Measurements from ENCODE around the gene ADARB1. TPM values are rescaled to one million over a fixed set of nuclear protein-coding genes. Genes with fewer than 3 reads are reported as not detected.

ADARB1 gene
- total and polyA plus RNA-seq, 2 experiments from 2014 or later, result 9.4 to 14.0 TPM

GRCh38 chr21:45178070-45178608 lies 103.8 kb downstream of the ADARB1 start:
- DNase-seq (ENCODE audit: low read depth in 1 of 2, low spot score in 1 of 2), result no peak
- H3K27ac ChIP-seq, result no peak overlapping the region
- H3K4me1 ChIP-seq (ENCODE audit: low read depth), result no peaks in the 10 kb centered on the region
- no peaks in the 10 kb centered on the region for H3K27me3 ChIP-seq
- no peak overlapping the region for H3K4me3 ChIP-seq
- H3K9me3 ChIP-seq (ENCODE audit: low read depth), result no peaks in the 10 kb centered on the region
- peaks cover 20% of the 10 kb centered on the region for H3K36me3 ChIP-seq
- TF ChIP-seq CTCF (IDR thresholded peaks at IDR 0.05; ENCODE audit: low read depth, low read length), result no peak

GRCh38 chr21:45178971-45179370 lies 104.6 kb downstream of the ADARB1 start:
- Histone ChIP-seq H3K27ac (no peak overlapping the region), H3K36me3 (peaks cover 22% of the 10 kb centered on the region), H3K4me3 (no peak overlapping the region), H3K4me1 (ENCODE audit: low read depth) (no peaks in the 10 kb centered on the region), H3K9me3 (ENCODE audit: low read depth) (no peaks in the 10 kb centered on the region), H3K27me3 (no peaks in the 10 kb centered on the region)
- no peak for TF ChIP-seq CTCF (IDR thresholded peaks at IDR 0.05; ENCODE audit: low read depth, low read length)
- no peak for DNase-seq (ENCODE audit: low read depth in 1 of 2, low spot score in 1 of 2)

- no peak for TF ChIP-seq CTCF (IDR thresholded peaks at IDR 0.05; ENCODE audit: low read depth, low read length)
- Histone ChIP-seq H3K27ac (no peak overlapping the region), H3K27me3 (no peaks in the 10 kb centered on the region), H3K9me3 (ENCODE audit: low read depth) (no peaks in the 10 kb centered on the region), H3K36me3 (peaks cover 24% of the 10 kb centered on the region), H3K4me3 (no peak overlapping the region), H3K4me1 (ENCODE audit: low read depth) (no peaks in the 10 kb centered on the region)
- no peak for DNase-seq (ENCODE audit: low read depth in 1 of 2, low spot score in 1 of 2)
These were observed 105.3 kb downstream of the ADARB1 start for GRCh38 chr21:45179568-45180245.

GRCh38 chr21:45180246-45180599 lies 105.8 kb downstream of the ADARB1 start:
- no peak for TF ChIP-seq CTCF (IDR thresholded peaks at IDR 0.05; ENCODE audit: low read depth, low read length)
- no peak overlapping the region for H3K4me3 ChIP-seq
- H3K9me3 ChIP-seq (ENCODE audit: low read depth), result no peaks in the 10 kb centered on the region
- no peak for DNase-seq (ENCODE audit: low read depth in 1 of 2, low spot score in 1 of 2)
- H3K36me3 ChIP-seq, result peaks cover 27% of the 10 kb centered on the region
- H3K4me1 ChIP-seq (ENCODE audit: low read depth), result no peaks in the 10 kb centered on the region
- H3K27me3 ChIP-seq, result no peaks in the 10 kb centered on the region
- H3K27ac ChIP-seq, result no peak overlapping the region

GRCh38 chr21:45182958-45183357 lies 108.6 kb downstream of the ADARB1 start:
- TF ChIP-seq CTCF (IDR thresholded peaks at IDR 0.05; ENCODE audit: low read depth, low read length), result no peak
- no peak overlapping the region for H3K27ac ChIP-seq
- H3K4me3 ChIP-seq, result no peak overlapping the region
- no peak for DNase-seq (ENCODE audit: low read depth in 1 of 2, low spot score in 1 of 2)
- H3K36me3 ChIP-seq, result peaks cover 31% of the 10 kb centered on the region
- H3K9me3 ChIP-seq (ENCODE audit: low read depth), result no peaks in the 10 kb centered on the region
- no peaks in the 10 kb centered on the region for H3K27me3 ChIP-seq
- no peaks in the 10 kb centered on the region for H3K4me1 ChIP-seq (ENCODE audit: low read depth)

Data from cardiac muscle cell (in vitro differentiated cells and primary cell).